Neural cell (in vitro differentiated cells): ENCODE measurements around the gene PPOX. TPM values are rescaled to one million over a fixed set of nuclear protein-coding genes. Genes with fewer than 3 reads are reported as not detected.

Source experiments
- H2AFZ ChIP-seq: fragments of 200-600, 300-800 bp; sonication (generic), shearing (Covaris generic); 2 replicates; pipeline ENCODE4 v1.6.0; 2014; ENCODE audit warnings: low read depth, mild to moderate bottlenecking, antibody characterized with exemption, low read length, moderate library complexity
- H3F3A ChIP-seq: fragments of 200-600 bp; shearing (Covaris generic); 2 replicates; pipeline ENCODE4 v1.6.1; 2016; ENCODE audit warnings: mild to moderate bottlenecking, moderate library complexity, mixed read lengths, antibody characterized with exemption, low read length; ENCODE audit not compliant: insufficient read depth, poor library complexity, severe bottlenecking
- H3K27ac ChIP-seq: fragments of 200-600, 300-800 bp; sonication (generic), shearing (Covaris generic); 2 replicates; pipeline ENCODE4 v1.5.1; 2014; ENCODE audit warnings: mild to moderate bottlenecking, low read length, moderate library complexity
- H3K27me3 ChIP-seq: fragments of 300-800, 200-600 bp; sonication (generic), shearing (Covaris generic); 2 replicates; pipeline ENCODE4 v1.6.0; 2014; ENCODE audit warnings: mild to moderate bottlenecking, low read depth, low read length, moderate library complexity; ENCODE audit not compliant: insufficient read depth
- H3K36me3 ChIP-seq: fragments of 300-800, 200-600 bp; sonication (generic), shearing (Covaris generic); 2 replicates; pipeline ENCODE4 v1.5.1; 2014; ENCODE audit warnings: mild to moderate bottlenecking, antibody characterized with exemption, low read length, moderate library complexity; ENCODE audit not compliant: insufficient read depth
- H3K4me2 ChIP-seq: fragments of 300-800, 200-600 bp; sonication (generic), shearing (Covaris generic); 2 replicates; pipeline ENCODE4 v1.6.0; 2014; ENCODE audit warnings: mild to moderate bottlenecking, low read length
- H3K4me3 ChIP-seq: fragments of 300-800, 200-600 bp; sonication (generic), shearing (Covaris generic); 2 replicates; pipeline ENCODE4 v1.5.1; 2014; ENCODE audit warnings: mild to moderate bottlenecking, low read length, moderate library complexity
- H3K79me2 ChIP-seq: fragments of 200-600 bp; shearing (Covaris generic); replicated peaks from 2 replicates; pipeline ENCODE4 v1.6.0; 2014; ENCODE audit warnings: mild to moderate bottlenecking, low read length, moderate library complexity; ENCODE audit not compliant: insufficient read depth
- H3K9ac ChIP-seq: fragments of 300-800, 200-600 bp; sonication (generic), shearing (Covaris generic); 2 replicates; pipeline ENCODE4 v1.6.1; 2016; ENCODE audit warnings: mild to moderate bottlenecking, low read length, mixed read lengths
- H3K9me2 ChIP-seq: fragments of 200-600 bp; shearing (Covaris generic); 2 replicates; pipeline ENCODE4 v1.6.1; 2016; ENCODE audit warnings: mild to moderate bottlenecking, low read length, mixed read lengths; ENCODE audit not compliant: insufficient read depth
- H3K9me3 ChIP-seq: fragments of 200-600, 300-800 bp; sonication (generic), shearing (Covaris generic); 2 replicates; pipeline ENCODE4 v1.6.1; 2016; ENCODE audit warnings: mild to moderate bottlenecking, mixed run types, low read length, moderate library complexity, mixed read lengths
- H4K20me1 ChIP-seq: fragments of 200-600 bp; shearing (Covaris generic); 2 replicates; pipeline ENCODE4 v1.6.1; 2016; ENCODE audit warnings: mild to moderate bottlenecking, mixed run types; ENCODE audit not compliant: insufficient read depth
- CTCF ChIP-seq: fragments of 450-650 bp; IDR thresholded peaks from 2 replicates; pipeline ENCODE4 v1.5.1; 2014; ENCODE audit warnings: antibody characterized with exemption, mild to moderate bottlenecking, moderate library complexity; ENCODE audit not compliant: poor library complexity, severe bottlenecking
- EP300 ChIP-seq: fragments of 450-650 bp; conservative IDR thresholded peaks from 2 replicates; pipeline ENCODE4 v1.6.1; 2014; ENCODE audit warnings: antibody characterized with exemption, mild to moderate bottlenecking, moderate library complexity; ENCODE audit not compliant: poor library complexity, severe bottlenecking
- EZH2 ChIP-seq: fragments of 200-600, 300-800 bp; shearing (Covaris generic), sonication (generic); IDR thresholded peaks from 2 replicates; pipeline ENCODE4 v1.6.1; 2014; ENCODE audit warnings: antibody characterized with exemption, low read length, borderline replicate concordance, mild to moderate bottlenecking; ENCODE audit not compliant: insufficient read depth, poor library complexity, severe bottlenecking
- MXI1 ChIP-seq: fragments of 450-650 bp; conservative IDR thresholded peaks from 2 replicates; pipeline ENCODE4 v1.6.1; 2014; ENCODE audit warnings: antibody characterized with exemption, mild to moderate bottlenecking; ENCODE audit not compliant: poor library complexity, severe bottlenecking
- POLR2AphosphoS5 ChIP-seq: IDR thresholded peaks from 2 replicates; pipeline ENCODE4 v1.6.1; 2012
- RAD21 ChIP-seq: fragments of 450-650 bp; conservative IDR thresholded peaks from 2 replicates; pipeline ENCODE4 v1.6.1; 2014; ENCODE audit warnings: antibody characterized with exemption, mild to moderate bottlenecking, moderate library complexity
- REST ChIP-seq: IDR thresholded peaks from 2 replicates; pipeline ENCODE4 v1.6.1; 2012; ENCODE audit warnings: borderline replicate concordance
- SMC3 ChIP-seq: fragments of 450-650 bp; conservative IDR thresholded peaks from 2 replicates; pipeline ENCODE4 v1.6.1; 2014; ENCODE audit warnings: antibody characterized with exemption, mild to moderate bottlenecking, moderate library complexity; ENCODE audit not compliant: poor library complexity
- TAF1 ChIP-seq: IDR thresholded peaks from 2 replicates; pipeline ENCODE4 v1.6.1; 2012; ENCODE audit warnings: low read depth
- polyA plus RNA-seq: library from polyadenylated mRNA; depleted of rRNA; stranded (reverse); fragments of >200 nt; gene quantifications from 2 replicates; pipeline ENCODE4 v1.2.3, GENCODE V29; 2014

PPOX gene
- polyA plus RNA-seq, 1 donor from 2014 or later, result 93.9 TPM

- no peak for TF ChIP-seq CTCF
- TF ChIP-seq SMC3, result no peak
- no peak for TF ChIP-seq RAD21
- no peak for TF ChIP-seq TAF1
- TF ChIP-seq EP300, result no peak
- TF ChIP-seq EZH2, result no peak
- TF ChIP-seq REST, result no peak
- TF ChIP-seq POLR2AphosphoS5, result no peak
- TF ChIP-seq MXI1, result no peak
- no peaks in the 10 kb centered on the region for H3K9me3 ChIP-seq
- no peak overlapping the region for H3K27ac ChIP-seq
- no peaks in the 10 kb centered on the region for H3K9me2 ChIP-seq
- no peak overlapping the region for H3K4me2 ChIP-seq
- no peak overlapping the region for H3K9ac ChIP-seq
- H2AFZ ChIP-seq, result no peak overlapping the region
- H3K79me2 ChIP-seq, result peaks cover 22% of the 10 kb centered on the region
- peaks cover 11% of the 10 kb centered on the region for H3K36me3 ChIP-seq
- H3K4me3 ChIP-seq, result no peak overlapping the region
- no peaks in the 10 kb centered on the region for H3F3A ChIP-seq
- no peaks in the 10 kb centered on the region for H3K27me3 ChIP-seq
- H4K20me1 ChIP-seq, result no peaks in the 10 kb centered on the region
These were observed 40.4 kb downstream of the PPOX start for GRCh38 chr1:161206411-161207140.

GRCh38 chr1:161207173-161207572 is 40.9 kb downstream of the PPOX start:
- no peaks in the 10 kb centered on the region for H4K20me1 ChIP-seq
- no peak overlapping the region for H3K4me2 ChIP-seq
- no peaks in the 10 kb centered on the region for H3K9me2 ChIP-seq
- no peak for TF ChIP-seq TAF1
- TF ChIP-seq RAD21, result no peak
- TF ChIP-seq REST, result no peak
- TF ChIP-seq EP300, result no peak
- no peak for TF ChIP-seq CTCF
- no peak for TF ChIP-seq EZH2
- TF ChIP-seq POLR2AphosphoS5, result no peak
- TF ChIP-seq SMC3, result no peak
- no peak for TF ChIP-seq MXI1
- H2AFZ ChIP-seq, result no peak overlapping the region
- H3K27ac ChIP-seq, result no peak overlapping the region
- H3K79me2 ChIP-seq, result peaks cover 22% of the 10 kb centered on the region
- H3F3A ChIP-seq, result no peaks in the 10 kb centered on the region
- no peaks in the 10 kb centered on the region for H3K9me3 ChIP-seq
- no peaks in the 10 kb centered on the region for H3K27me3 ChIP-seq
- no peak overlapping the region for H3K4me3 ChIP-seq
- H3K36me3 ChIP-seq, result peaks cover 11% of the 10 kb centered on the region
- no peak overlapping the region for H3K9ac ChIP-seq
